Inferior parietal cortex (tissue), 1 donor: Measurements from ENCODE around the gene MYO1D.

ENCODE experiments used
- DNase-seq: peaks from one replicate; pipeline ENCODE4 v3.0.0-alpha.2; 2016; ENCODE audit errors: extremely low spot score

The MYO1D gene

DNA sequence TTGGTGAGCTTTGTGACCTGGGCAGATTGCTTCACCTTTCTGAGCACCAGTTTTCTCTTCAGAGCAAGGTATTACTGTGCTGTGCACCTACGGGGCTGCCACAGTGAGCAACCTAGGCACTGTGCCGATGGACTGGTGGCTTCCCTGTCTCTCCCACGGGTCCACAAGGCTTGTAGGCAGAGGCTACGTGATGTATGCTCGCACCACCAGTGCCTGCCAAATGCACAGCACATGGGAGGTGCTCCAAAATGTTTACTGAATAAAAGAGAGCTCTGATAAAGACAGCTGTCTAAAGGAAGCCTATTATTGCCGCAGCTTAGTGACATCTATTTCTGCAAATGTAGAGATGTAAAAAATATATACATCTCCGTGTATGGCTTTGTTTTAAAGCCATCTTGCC, 251.0 kb downstream of the MYO1D start:
- DNase-seq = no peak

DNA sequence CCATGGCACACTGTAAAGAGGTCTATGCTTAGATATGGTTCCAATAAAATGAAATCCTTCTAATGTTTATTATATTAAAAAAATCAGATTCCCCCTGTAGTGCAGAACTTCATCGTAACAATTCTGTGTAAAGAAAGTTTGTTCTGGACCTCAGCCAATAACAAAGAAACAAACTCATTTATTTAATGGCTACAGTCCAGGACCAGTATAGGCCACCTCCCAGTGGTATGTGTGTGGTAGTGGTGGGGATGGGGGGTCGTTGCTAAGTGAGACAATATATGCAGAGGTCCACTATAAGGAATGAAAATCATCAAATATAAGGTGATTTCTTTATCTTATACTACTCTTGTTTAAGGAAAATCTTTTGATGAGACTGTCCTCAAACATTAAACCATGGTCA, 253.7 kb downstream of the MYO1D start:
- DNase-seq = no peak

- DNase-seq = no peak
Observed at GRCh38 chr17:32622540-32622939, 254.4 kb downstream of the MYO1D start.

DNA sequence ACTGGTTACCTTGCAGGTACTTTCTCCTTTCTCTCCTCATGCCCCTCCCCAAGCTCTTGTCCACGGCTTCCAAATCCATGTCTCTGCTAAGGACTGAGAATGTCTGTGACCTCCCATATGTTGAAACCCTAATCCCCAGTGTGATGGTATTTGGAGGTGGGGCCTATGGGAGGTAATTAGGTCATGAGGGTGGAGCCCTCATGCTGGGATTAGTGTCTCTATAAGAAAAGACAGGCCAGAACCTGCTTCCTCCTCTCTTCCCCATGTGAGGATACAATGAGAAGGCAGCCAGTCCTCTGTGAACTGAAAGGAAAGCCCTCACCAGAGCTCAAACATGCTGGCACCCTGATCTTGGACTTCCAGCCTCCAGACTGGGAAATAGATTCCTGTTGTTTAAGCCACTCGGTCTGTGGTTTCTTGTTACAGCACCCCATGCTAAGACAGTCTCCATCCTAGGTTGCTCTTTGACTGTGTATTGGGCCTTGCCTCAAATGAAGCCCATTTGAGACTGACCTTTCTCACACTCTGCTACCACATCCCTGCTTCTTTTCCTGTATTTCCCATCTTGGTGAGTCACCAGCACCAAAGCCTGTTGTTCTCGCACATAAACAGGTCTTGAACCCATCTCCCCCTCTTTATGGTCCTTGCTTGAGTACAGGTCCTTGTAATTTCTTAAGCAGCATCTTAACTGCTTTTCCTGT, 255.2 kb downstream of the MYO1D start:
- no peak for DNase-seq

- peak; percentile 29 for DNase-seq
Observed at GRCh38 chr17:32615326-32615725, 261.6 kb downstream of the MYO1D start.

- DNase-seq = no peak
Observed at GRCh38 chr17:32610943-32611342, 266.0 kb downstream of the MYO1D start.

GRCh38 chr17:32609884-32610650, 266.9 kb downstream of the MYO1D start:
- DNase-seq = no peak

DNA sequence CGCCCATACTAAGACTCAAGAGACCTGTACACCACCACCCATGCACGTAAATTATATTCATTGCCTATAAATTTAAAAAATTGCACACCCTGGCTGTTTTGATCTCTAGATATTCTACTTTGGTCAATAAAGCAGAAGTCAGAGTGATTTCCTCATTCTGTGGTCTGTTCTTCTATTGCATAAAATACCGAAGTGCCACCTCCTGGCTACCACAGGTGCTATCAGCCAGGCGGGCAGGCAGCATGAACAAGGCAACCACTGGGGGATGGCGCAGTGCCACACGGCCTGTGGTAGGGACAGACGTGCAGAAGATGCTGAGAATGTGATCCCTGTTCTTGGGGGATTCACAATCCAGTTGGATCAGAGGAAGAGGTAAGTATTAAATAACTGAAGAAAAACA, 267.8 kb downstream of the MYO1D start:
- no peak for DNase-seq

DNA sequence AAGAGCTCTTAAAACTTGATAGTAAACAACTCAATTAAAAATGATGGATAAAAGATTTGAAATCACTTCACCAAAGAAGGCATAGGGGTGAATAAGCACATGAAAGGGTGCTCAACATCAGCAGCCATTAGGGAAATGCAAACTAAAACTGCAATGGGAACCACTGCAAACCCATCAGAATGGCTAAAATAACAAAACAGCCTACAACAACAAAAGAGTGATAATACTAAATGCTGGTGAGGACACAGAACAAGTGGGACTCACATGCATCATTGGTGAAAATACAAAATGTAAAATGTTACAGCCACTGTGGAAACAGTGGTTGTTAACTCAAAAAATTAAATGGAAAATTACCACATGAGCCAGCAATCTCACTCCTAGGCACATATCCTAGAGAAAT, 268.7 kb downstream of the MYO1D start:
- no peak for DNase-seq

DNA sequence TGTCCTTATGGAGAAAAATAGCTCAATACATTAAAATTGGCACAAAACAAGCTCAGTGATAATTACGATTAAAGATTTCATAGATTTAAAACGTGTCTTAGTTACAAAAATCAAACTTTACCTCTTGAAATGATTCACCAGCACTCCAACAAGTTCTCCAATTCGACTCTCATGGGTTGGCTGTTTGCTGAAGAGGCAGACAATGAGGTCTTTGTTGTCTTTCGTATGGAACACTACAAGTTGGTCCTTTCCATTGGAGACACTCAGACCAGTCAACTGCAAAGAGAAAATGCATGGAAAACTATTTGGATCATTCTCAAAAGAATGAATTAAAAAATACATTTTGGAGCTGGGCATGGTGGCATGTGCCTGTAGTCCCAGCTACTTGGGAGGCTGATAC, 272.0 kb downstream of the MYO1D start:
- no peak for DNase-seq

DNA sequence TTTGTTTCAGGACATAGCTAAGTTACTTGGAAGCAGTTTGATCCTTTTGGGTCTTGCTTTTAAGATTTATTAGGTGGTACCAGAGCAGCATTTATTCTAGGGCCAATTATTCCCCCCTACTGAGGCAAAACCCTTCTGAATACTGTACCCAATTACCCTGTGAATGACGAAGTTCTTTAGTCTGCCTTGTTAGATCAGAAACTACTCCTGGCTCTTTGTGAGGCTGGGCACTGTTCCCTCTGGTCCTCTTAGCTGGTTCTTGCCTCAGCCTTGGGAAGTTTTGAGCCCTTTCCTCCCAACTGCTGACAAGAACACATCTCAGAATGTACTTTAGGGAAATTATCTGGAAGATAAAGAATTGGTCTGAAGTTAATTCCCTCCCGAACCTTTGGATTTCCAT, 274.5 kb downstream of the MYO1D start:
- no peak for DNase-seq

DNA sequence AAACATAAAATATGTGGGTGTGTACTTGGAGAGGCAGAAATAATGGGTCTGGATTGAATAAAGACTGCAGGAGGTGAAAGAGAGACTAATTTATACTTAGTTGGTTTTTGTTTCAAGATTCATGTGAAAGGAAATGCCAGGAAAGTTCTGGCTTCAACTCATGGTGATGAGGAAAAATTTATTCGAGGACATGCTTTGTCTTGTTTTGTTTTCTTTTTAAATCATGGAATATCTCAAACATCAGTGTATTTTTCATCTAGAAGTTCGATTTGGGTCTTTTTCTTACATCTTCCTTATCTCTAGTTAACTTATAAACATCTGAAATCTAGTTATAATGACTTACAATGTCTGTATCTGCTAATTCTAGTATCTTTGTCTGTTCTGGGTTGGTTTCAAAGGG, 275.1 kb downstream of the MYO1D start:
- DNase-seq = no peak

DNA sequence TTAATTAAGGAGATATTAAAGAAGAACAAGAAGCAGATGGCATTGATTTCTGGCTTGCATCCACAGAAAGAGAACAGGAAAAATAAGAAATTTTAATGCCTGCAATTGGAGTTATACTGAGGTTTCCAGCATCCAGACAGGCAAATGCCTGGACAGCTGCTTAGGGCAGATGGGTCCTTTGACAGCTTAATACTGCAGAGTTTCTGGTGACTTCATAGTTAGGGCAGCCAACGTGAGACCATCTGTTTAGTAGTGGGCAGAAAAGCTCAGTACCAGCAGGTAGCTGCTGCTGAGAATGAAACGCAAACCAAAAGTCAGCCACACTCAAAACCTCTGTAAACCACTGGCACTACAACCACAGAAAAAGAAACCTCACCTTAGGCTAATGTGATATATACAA, 280.3 kb downstream of the MYO1D start:
- DNase-seq = peak; percentile 27

DNA sequence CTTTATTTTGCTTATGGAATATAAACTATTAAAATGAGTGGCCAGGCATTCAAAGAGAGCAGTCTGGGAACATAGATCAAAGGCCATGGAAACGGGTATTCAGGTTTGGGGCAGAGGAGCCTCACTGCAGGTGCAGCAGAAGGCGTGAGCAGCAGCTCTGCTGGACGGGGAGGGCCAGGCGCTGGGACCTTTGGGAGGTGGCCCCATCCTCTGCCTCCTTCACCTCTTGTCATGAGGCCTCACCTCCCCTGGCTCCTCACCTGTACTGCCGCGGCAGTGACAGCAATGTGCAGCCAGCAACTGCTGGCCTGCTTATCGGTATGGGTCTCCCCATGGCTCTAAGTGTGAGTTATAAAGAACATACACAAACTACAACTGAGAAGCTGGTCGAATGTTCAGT, 280.7 kb downstream of the MYO1D start:
- DNase-seq = no peak

DNA sequence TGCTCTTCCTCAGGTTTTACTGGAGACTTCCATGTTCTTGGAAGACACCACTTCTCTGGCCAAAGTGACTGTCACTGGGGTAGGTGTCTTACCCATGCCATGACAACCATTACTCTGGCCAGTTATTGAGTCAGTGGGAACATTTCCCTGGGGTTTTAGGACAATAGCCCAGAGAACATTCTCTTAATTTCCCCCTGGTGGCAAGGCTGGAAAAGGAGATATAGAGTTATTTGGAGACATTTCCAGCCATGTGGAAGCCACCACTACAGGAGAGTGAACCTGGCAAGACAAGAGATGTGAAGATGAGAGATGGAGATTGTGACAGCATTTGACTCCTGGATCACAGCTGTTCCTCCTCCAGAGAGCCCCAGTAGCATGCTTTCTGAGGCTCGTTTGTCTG, 283.9 kb downstream of the MYO1D start:
- DNase-seq = no peak

DNA sequence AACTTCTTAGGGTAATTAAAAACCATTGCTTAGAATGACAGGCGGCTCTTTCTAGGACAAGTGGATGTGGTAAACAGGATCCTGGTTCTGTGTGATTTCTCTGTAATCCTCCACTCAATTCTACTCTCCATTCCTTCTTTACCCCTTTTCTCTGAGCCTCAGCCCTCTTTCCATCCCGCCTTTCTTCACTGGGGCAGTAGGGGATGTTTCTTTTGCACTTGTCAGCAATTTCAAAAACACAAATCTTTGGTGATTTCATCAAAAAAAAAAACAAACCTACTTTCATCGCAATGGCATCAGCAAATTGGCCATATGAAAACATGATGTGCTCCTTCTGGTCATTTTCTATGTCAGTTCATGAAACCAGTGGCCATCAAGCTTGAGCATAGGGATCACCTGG, 285.5 kb downstream of the MYO1D start:
- DNase-seq = no peak

DNA sequence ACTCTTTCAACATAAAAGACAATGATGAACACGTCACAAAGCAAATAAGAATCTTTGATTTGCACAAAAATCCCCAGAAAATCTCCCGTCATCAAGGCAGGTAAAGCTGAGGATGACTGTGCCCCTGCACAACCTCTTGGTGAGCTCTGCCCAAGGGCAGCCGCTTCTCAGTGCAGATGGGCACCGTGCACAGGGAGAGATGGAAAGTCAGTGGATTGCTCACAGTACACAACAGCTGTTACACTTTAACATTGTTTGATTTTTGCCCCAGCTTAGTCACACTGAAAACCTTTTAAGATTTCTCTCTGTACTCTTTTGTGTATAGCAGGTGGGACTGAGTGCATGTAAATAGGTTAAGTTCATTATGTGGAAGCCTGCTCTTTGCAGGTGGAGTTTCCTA, 285.9 kb downstream of the MYO1D start:
- DNase-seq = no peak

- no peak for DNase-seq
Observed at GRCh38 chr17:32588982-32589381, 287.9 kb downstream of the MYO1D start.

- no peak for DNase-seq
Observed at GRCh38 chr17:32588135-32588534, 288.8 kb downstream of the MYO1D start.

DNA sequence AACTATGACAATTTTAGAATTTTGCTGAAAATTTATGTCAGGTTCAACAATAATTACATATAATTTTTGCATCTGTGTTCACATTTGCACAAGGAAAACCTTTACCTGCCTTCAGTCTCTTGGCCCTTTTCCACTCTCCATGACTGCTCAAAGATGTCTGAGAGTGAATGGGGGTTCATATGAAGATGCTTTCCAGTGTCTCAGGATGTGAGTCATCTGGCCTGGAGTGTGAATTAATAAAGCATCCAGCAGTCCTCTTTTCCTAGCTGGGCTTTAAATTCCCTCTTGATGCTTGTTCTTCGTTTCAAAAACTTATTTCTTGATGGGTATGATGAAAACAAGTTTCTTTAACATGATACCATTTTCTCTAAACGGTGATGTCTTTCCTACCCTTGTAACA, 290.3 kb downstream of the MYO1D start:
- DNase-seq = no peak

- DNase-seq = no peak
Observed at GRCh38 chr17:32584792-32585191, 292.1 kb downstream of the MYO1D start.

DNA sequence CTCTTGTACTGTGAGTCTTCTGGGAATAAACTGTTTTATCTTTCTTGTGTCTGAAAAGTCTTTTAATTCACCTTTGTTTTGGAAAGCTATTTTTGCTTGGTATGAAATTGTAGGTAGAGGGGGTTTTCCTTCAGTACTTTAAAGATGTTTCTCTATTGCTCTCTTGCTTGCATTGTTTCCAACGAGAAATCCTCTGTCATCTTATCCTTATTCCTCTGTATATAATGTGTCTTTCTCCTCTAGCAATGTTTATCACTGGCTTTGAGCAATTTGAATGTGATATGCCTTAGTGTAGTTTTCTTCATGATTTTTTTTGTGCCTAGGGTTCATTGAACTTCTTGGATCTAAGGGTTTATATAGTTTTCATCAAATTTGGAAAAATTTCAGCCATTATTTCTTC, 293.9 kb downstream of the MYO1D start:
- no peak for DNase-seq

GRCh38 chr17:32575852-32576251, 301.1 kb downstream of the MYO1D start:
- no peak for DNase-seq

DNA sequence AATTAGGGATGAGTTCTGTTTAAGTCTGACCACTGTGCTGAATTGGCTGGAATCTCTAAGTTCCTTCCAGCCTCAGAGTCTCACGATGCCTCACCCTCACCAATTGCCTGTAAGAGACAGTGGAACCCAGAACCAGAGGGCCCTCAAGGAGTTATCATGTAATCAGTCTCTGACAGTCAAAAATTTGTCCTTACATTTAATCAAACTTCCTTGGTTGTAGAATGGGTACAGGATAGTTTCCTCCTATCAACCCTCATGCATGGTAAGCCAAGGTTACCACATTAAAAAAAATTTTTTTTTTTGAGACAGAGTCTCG, 306.9 kb downstream of the MYO1D start:
- no peak for DNase-seq
